K562 (cell line): ENCODE results near the gene AP1S3. TPM values are rescaled to one million over a fixed set of nuclear protein-coding genes. Genes with fewer than 3 reads are reported as not detected.

Experiments
- ATAC-seq: fragments of 200-7000 bp; cut with Tn5 transposase; 3 replicates; pipeline ENCODE4 v1.9.1; 2020; ENCODE audit warnings: moderate library complexity
- BruUV-seq: library from RNA; stranded (reverse); fragments of 400-500 nt; replicated peaks from 2 replicates; lab custom pipeline; 2021; lab: Mats Ljungman, UMichigan
- CTCF ChIA-PET: fragments of 300-600 bp; formaldehyde crosslinking; extraction: SDS; loops from one replicate; lab custom pipeline; 2021; ENCODE audit warnings: low intra/inter-chr PET ratio; lab: Yijun Ruan, JAX
- POLR2A ChIA-PET: fragments of 300-600, 350-650 bp; sonication (Branson Sonifier 250); formaldehyde crosslinking; extraction: SDS; loops from one replicate; lab custom pipeline; 2021; ENCODE audit warnings: antibody characterized with exemption, inconsistent platforms; lab: Yijun Ruan, JAX
- DNase-seq, 4 experiments: peaks; one replicate each; pipeline versions ENCODE4 v3.0.0 to v3.0.0-alpha.2; 2011 to 2018; ENCODE audit warnings: low spot score in 3 of 4, mixed read lengths in 3 of 4; ENCODE audit errors: extremely low read depth in 1 of 4
- FAIRE-seq: peaks from 2 replicates; lab custom pipeline; 2011; peaks lifted over from hg19 to GRCh38; lab: Jason Lieb, UNC
- H2AFZ ChIP-seq: 2 replicates; pipeline ENCODE4 v1.6.0; 2011; ENCODE audit warnings: low read depth, low read length, control low read depth, inconsistent platforms
- H3K27ac ChIP-seq: fragments of 200-600 bp; 3 replicates; pipeline ENCODE4 v1.8.0; 2011; ENCODE audit warnings: low read depth, mild to moderate bottlenecking, control low read depth, inconsistent platforms, low read length, moderate library complexity, mixed read lengths; ENCODE audit errors: extremely low read depth
- H3K27me3 ChIP-seq, 2 experiments: fragments of 300-600 bp in 1 of 2; 2 replicates in 1 of 2; 3 replicates in 1 of 2; pipeline versions ENCODE4 v1.6.0 to v1.8.0; 2011; ENCODE audit warnings: inconsistent platforms in 2 of 2, low read length in 2 of 2, mild to moderate bottlenecking in 1 of 2, mixed read lengths in 1 of 2, moderate library complexity in 1 of 2; ENCODE audit not compliant: control insufficient read depth in 2 of 2, insufficient read depth in 2 of 2
- H3K36me3 ChIP-seq: fragments of 300-600 bp; 3 replicates; pipeline ENCODE4 v1.8.0; 2011; ENCODE audit warnings: mild to moderate bottlenecking, low read length, inconsistent platforms; ENCODE audit not compliant: control insufficient read depth, insufficient read depth
- H3K4me1 ChIP-seq, 2 experiments: fragments of 200-600 bp in 1 of 2; replicated peaks in 1 of 2; 2 replicates in 1 of 2; 3 replicates in 1 of 2; pipeline versions ENCODE4 v1.5.1 to v1.8.0; 2011; ENCODE audit warnings: inconsistent platforms in 2 of 2, low read length in 2 of 2, mild to moderate bottlenecking in 1 of 2, mixed read lengths in 1 of 2, moderate library complexity in 1 of 2; ENCODE audit not compliant: control insufficient read depth in 2 of 2, insufficient read depth in 2 of 2
- H3K4me2 ChIP-seq: 2 replicates; pipeline ENCODE4 v1.6.1; 2011; ENCODE audit warnings: low read length, control low read depth, inconsistent platforms, mixed read lengths; ENCODE audit not compliant: insufficient read depth
- H3K4me3 ChIP-seq: fragments of 200-600 bp; sonication (generic), shearing (Covaris generic); 2 replicates; pipeline ENCODE4 v1.5.1; 2016; ENCODE audit warnings: control low read depth, inconsistent platforms
- H3K79me2 ChIP-seq: fragments of 200-600 bp; 3 replicates; pipeline ENCODE4 v1.8.0; 2011; ENCODE audit warnings: low read length, inconsistent platforms; ENCODE audit not compliant: control insufficient read depth, insufficient read depth
- H3K9ac ChIP-seq, 2 experiments: 2 replicates each; pipeline versions ENCODE4 v1.6.0 to v1.6.1; 2011; ENCODE audit warnings: low read depth in 2 of 2, low read length in 2 of 2, control low read depth in 1 of 2, inconsistent platforms in 1 of 2, mild to moderate bottlenecking in 1 of 2, mixed read lengths in 1 of 2; ENCODE audit not compliant: insufficient read depth in 1 of 2
- H3K9me1 ChIP-seq: one replicate; pipeline ENCODE4 v1.6.0; 2011; ENCODE audit warnings: inconsistent platforms, mild to moderate bottlenecking, low read length, moderate library complexity; ENCODE audit not compliant: control insufficient read depth, insufficient read depth
- H3K9me3 ChIP-seq: replicated peaks from 2 replicates; pipeline ENCODE4 v1.5.1; 2011; ENCODE audit warnings: low read depth, low read length, inconsistent platforms; ENCODE audit not compliant: control insufficient read depth, insufficient read depth
- H4K20me1 ChIP-seq: replicated peaks from 2 replicates; pipeline ENCODE4 v1.6.1; 2011; ENCODE audit warnings: low read length, inconsistent platforms, mixed read lengths; ENCODE audit not compliant: control insufficient read depth, insufficient read depth
- KLF16 ChIP-seq: IDR thresholded peaks from 2 replicates; pipeline ENCODE4 v1.6.1; 2016; ENCODE audit warnings: antibody characterized with exemption
- MYBL2 ChIP-seq, 2 experiments: fragments of 450-650 bp in 1 of 2; sonication (generic) in 1 of 2; formaldehyde crosslinking in 1 of 2; IDR thresholded peaks; 2 replicates each; pipeline versions ENCODE4 v1.6.1 to v1.8.1; 2017 to 2022; ENCODE audit warnings: borderline replicate concordance in 1 of 2, inconsistent platforms in 1 of 2, low read depth in 1 of 2, mild to moderate bottlenecking in 1 of 2, missing genetic modification reagents in 1 of 2, moderate library complexity in 1 of 2
- POLR2AphosphoS2 ChIP-seq: IDR thresholded peaks from 2 replicates; pipeline ENCODE4 v1.6.1; 2012; ENCODE audit warnings: low read length, improper control_type of control experiment
- POLR2H ChIP-seq: IDR thresholded peaks from 2 replicates; pipeline ENCODE4 v1.6.1; 2016; ENCODE audit warnings: missing genetic modification characterization, low read depth, mild to moderate bottlenecking, control low read depth, missing compliant biosample characterization, moderate library complexity
- RBM39 ChIP-seq: fragments of 200-400 bp; formaldehyde crosslinking; optimal IDR thresholded peaks from 2 replicates; pipeline ENCODE3; 2018; ENCODE audit warnings: low read depth, low read length
- ZFX ChIP-seq: sonication (generic); formaldehyde crosslinking; IDR thresholded peaks from 2 replicates; pipeline ENCODE4 v1.8.0; 2022; ENCODE audit warnings: mild to moderate bottlenecking, missing genetic modification reagents, moderate library complexity
- ZNF24 ChIP-seq: fragments of 450-650 bp; IDR thresholded peaks from 2 replicates; pipeline ENCODE4 v1.6.1; 2016
- WGBS: fragments of 100-300 bp; shearing (Covaris generic); methylation state at CpG from one replicate; pipeline ENCODE4 v1.1.6; 2016; ENCODE audit warnings: low coverage, mixed read lengths; ENCODE audit not compliant: insufficient coverage; ENCODE audit errors: missing lambda C conversion rate; 5-methylcytosine and 5-hydroxymethylcytosine counted together
- in situ Hi-C: fragments of 300-500 bp; cut with MboI; formaldehyde crosslinking; loops from 4 replicates; pipeline ENCODE4 v1.15.0; 2018; ENCODE audit warnings: inconsistent platforms, mixed read lengths
- intact Hi-C: fragments of 100-400 bp; cut with micrococcal nuclease; formaldehyde crosslinking; loops from 2 replicates; pipeline ENCODE4 v1.14.2; 2022
- polyA plus RNA-seq, 8 experiments: library from polyadenylated mRNA; depleted of rRNA in 4 of 8; stranded (reverse) in 5 of 8; unstranded in 3 of 8; fragments of >200 nt; fragmentation: Nextera tagmentation in 2 of 8; fragmentation: Illumina TruSeq in 1 of 8; extraction: Ambion mirVana in 2 of 8; extraction: Trizol in 1 of 8; gene quantifications; 2 replicates each; pipeline versions ENCODE4 v1.2.1 to v1.2.3, GENCODE V29; 2011 to 2014; ENCODE audit warnings: inconsistent platforms in 1 of 8, missing spikeins in 1 of 8
- total RNA-seq, 7 experiments: library from RNA; depleted of rRNA in 6 of 7; stranded (reverse); fragments of >200 nt in 6 of 7; fragmentation: Illumina TruSeq in 2 of 7; extraction: Trizol in 2 of 7; gene quantifications; 2 replicates each; pipeline versions ENCODE4 v1.2.1 to v1.2.3, GENCODE V29; 2011 to 2021; ENCODE audit warnings: low replicate concordance in 1 of 7
- TF ChIP-seq, protein P1 (sequence below): fragments of 200-800 bp; sonication (Bioruptor generic); IDR thresholded peaks from 2 replicates; pipeline ENCODE4 v1.6.1; 2016; ENCODE audit warnings: missing genetic modification characterization, missing compliant biosample characterization

AP1S3 gene
- total and polyA plus RNA-seq, 9 of the 15 experiments (the other 6 are each of a cell fraction or from before 2014, with no cell fraction given) = 0.50 to 3.8 (median 2.1) TPM

DNA sequence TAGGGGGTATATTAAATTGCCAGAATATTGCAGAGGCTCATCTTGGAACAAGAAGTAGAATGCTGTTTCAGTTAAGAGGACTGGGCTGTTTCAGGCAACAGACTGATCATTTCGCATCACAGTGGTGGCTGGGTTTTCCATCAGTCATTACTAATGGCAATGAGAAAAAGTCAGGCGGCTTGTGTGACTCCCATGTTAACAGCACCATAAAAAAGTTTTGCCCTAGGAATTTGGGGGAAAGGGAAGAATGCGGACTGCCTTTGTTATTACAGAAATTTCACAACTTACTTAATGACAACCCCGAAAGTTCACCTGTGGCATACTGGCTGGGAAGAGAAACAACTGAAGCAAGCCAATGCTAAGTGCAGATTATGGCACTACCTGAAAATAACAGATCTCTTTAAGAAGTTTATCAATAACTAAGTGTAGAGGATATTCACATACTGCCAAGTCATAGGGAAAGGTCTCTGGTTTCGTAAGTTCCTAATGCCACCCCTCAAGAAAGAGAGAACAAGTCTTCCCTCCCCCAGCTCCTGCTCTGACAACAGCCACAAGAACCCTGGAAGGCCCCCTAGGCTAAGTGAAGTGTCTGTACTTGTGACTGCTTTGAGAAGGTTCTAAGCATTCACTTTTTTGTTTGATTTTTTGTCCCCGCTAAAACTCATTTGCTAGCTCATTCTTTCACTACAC, 40.5 kb upstream of the AP1S3 start:
- intact Hi-C loops = no loop called here
- no peak for DNase-seq
- CTCF ChIA-PET = no interaction called here
- in situ Hi-C loops = no loop called here
- H3K9ac ChIP-seq = no peak overlapping the region
- no peak overlapping the region for H3K4me2 ChIP-seq
- no peaks in the 10 kb centered on the region for H3K79me2 ChIP-seq
- POLR2A ChIA-PET = interaction anchor here (0.7 kb wide), 1 partner anchor 22 kb away, joined by 3 read pairs; no protein-coding TSS in a partner anchor
- H3K27ac ChIP-seq = no peak overlapping the region
- H3K27me3 ChIP-seq = no peaks in the 10 kb centered on the region
- WGBS = 87% methylated on average over 5 of the region's 6 CpGs
- no peak for TF ChIP-seq MYBL2 (IDR thresholded peaks at IDR 0.05; ENCODE audit: low read depth)
- TF ChIP-seq MYBL2 (CRISPR knock-in tag; IDR thresholded peaks at IDR 0.05; ENCODE audit: borderline replicate concordance) = no peak
- TF ChIP-seq, all 486 proteins: peak for 0
- no peaks in the 10 kb centered on the region for H3K4me1 ChIP-seq
- peaks cover 22% of the 10 kb centered on the region; the same call in 1 of the 3 replicates for H3K36me3 ChIP-seq
- H2AFZ ChIP-seq = no peak overlapping the region
- H3K4me3 ChIP-seq = no peak overlapping the region
- no TSS peak for BruUV-seq
- H3K9me1 ChIP-seq = no peaks in the 10 kb centered on the region
- H3K9me3 ChIP-seq = no peaks in the 10 kb centered on the region
- no peaks in the 10 kb centered on the region for H4K20me1 ChIP-seq
- ATAC-seq (no peak), FAIRE-seq (no peak)

DNA sequence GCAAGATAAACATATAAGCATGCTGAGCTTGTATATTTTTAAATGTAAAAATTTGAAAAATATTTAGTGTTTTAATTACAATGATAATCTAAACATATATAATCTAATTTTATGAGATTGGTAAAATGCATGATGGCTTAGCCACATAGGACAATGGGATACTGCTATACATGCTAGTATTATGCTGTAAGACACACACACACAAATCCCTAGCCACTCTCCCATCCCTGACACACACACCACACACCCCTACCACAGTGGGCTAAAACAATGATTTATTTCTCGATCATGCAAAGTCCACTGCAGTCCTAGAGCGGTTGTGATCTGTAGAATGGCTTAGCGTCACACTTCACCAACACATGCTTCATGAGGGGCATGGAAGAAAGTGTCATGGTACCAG, 36.3 kb upstream of the AP1S3 start:
- Histone ChIP-seq H3K4me3 (no peak overlapping the region), H2AFZ (no peak overlapping the region), H3K27ac (no peak overlapping the region), H3K27me3 (no peaks in the 10 kb centered on the region), H3K4me2 (no peak overlapping the region), H3K79me2 (no peaks in the 10 kb centered on the region), H3K4me1 (no peaks in the 10 kb centered on the region), H3K9me3 (no peaks in the 10 kb centered on the region), H3K9me1 (no peaks in the 10 kb centered on the region), H3K9ac (no peak overlapping the region), H4K20me1 (no peaks in the 10 kb centered on the region), H3K36me3 (peaks cover 13% of the 10 kb centered on the region; the same call in 1 of the 3 replicates)
- in situ Hi-C loops (no loop called here), intact Hi-C loops (no loop called here)
- CTCF ChIA-PET = no interaction called here
- BruUV-seq = no TSS peak
- FAIRE-seq (no peak), ATAC-seq (no peak), DNase-seq (no peak)
- POLR2A ChIA-PET = no interaction called here
- WGBS = 100% methylated on average over 1 of the region's 3 CpGs
- no peak for TF ChIP-seq RBM39
- TF ChIP-seq ZNF24 = no peak
- TF ChIP-seq POLR2H (tag) = no peak
- no peak for TF ChIP-seq KLF16
- TF ChIP-seq POLR2AphosphoS2 = no peak
- TF ChIP-seq ZFX (CRISPR knock-in tag) = no peak
- TF ChIP-seq, protein P1, sequence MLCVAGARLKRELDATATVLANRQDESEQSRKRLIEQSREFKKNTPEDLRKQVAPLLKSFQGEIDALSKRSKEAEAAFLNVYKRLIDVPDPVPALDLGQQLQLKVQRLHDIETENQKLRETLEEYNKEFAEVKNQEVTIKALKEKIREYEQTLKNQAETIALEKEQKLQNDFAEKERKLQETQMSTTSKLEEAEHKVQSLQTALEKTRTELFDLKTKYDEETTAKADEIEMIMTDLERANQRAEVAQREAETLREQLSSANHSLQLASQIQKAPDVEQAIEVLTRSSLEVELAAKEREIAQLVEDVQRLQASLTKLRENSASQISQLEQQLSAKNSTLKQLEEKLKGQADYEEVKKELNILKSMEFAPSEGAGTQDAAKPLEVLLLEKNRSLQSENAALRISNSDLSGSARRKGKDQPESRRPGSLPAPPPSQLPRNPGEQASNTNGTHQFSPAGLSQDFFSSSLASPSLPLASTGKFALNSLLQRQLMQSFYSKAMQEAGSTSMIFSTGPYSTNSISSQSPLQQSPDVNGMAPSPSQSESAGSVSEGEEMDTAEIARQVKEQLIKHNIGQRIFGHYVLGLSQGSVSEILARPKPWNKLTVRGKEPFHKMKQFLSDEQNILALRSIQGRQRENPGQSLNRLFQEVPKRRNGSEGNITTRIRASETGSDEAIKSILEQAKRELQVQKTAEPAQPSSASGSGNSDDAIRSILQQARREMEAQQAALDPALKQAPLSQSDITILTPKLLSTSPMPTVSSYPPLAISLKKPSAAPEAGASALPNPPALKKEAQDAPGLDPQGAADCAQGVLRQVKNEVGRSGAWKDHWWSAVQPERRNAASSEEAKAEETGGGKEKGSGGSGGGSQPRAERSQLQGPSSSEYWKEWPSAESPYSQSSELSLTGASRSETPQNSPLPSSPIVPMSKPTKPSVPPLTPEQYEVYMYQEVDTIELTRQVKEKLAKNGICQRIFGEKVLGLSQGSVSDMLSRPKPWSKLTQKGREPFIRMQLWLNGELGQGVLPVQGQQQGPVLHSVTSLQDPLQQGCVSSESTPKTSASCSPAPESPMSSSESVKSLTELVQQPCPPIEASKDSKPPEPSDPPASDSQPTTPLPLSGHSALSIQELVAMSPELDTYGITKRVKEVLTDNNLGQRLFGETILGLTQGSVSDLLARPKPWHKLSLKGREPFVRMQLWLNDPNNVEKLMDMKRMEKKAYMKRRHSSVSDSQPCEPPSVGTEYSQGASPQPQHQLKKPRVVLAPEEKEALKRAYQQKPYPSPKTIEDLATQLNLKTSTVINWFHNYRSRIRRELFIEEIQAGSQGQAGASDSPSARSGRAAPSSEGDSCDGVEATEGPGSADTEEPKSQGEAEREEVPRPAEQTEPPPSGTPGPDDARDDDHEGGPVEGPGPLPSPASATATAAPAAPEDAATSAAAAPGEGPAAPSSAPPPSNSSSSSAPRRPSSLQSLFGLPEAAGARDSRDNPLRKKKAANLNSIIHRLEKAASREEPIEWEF (CRISPR knock-in tag) = no peak
